Stimulated activated CD4-positive, alpha-beta T cell treated with anti-CD3 and anti-CD28 coated beads, Interleukin-12 subunit alpha, Interleukin-12 subunit beta, amount 100 ng/mL, for 48 hours (primary cell): ENCODE data around the gene KDM8.
"Not testable (repeated sequence)": the region's sequence is repeated elsewhere in the genome, so short reads cannot be mapped to it uniquely, and the experiment has no call there.

Source experiments
- DNase-seq, 3 donors: peaks; one replicate each; pipeline ENCODE4 v3.0.0-alpha.2; 2020; ENCODE audit warnings: low read depth in 2 of 3, low spot score in 1 of 3

The KDM8 gene

GRCh38 chr16:27190316-27190871 lies 12.9 kb upstream of the KDM8 start:
- no peak for DNase-seq

- no peak for DNase-seq
These were observed 11.9 kb upstream of the KDM8 start for GRCh38 chr16:27191352-27191924.

- DNase-seq = no peak
These were observed 9.9 kb upstream of the KDM8 start for GRCh38 chr16:27193300-27193990.

- DNase-seq = no peak
These were observed 8.1 kb upstream of the KDM8 start for GRCh38 chr16:27195076-27195741.

GRCh38 chr16:27195941-27196595 lies 7.3 kb upstream of the KDM8 start:
- no peak for DNase-seq

- DNase-seq = no peak
These were observed 6.3 kb upstream of the KDM8 start for GRCh38 chr16:27197004-27197403.

GRCh38 chr16:27198451-27199234 lies 4.7 kb upstream of the KDM8 start:
- no peak for DNase-seq

GRCh38 chr16:27199235-27199586 lies 4.1 kb upstream of the KDM8 start:
- DNase-seq = no peak

- DNase-seq = no peak
These were observed 3.6 kb upstream of the KDM8 start for GRCh38 chr16:27199736-27200135.

GRCh38 chr16:27200914-27201313 lies 2.4 kb upstream of the KDM8 start:
- not testable (repeated sequence) for DNase-seq

GRCh38 chr16:27202923-27203506 lies 311 bp upstream of the KDM8 start:
- peak in 2 of 3 donors; percentile 81 to 86 for DNase-seq

- DNase-seq = no peak
These were observed 1.1 kb downstream of the KDM8 start for GRCh38 chr16:27204312-27204915.

GRCh38 chr16:27205423-27206065 lies 2.2 kb downstream of the KDM8 start:
- DNase-seq = no peak

- not testable (repeated sequence) for DNase-seq
These were observed 3.8 kb downstream of the KDM8 start for GRCh38 chr16:27207121-27207520.

GRCh38 chr16:27208081-27208680 lies 4.9 kb downstream of the KDM8 start:
- no peak for DNase-seq

GRCh38 chr16:27208796-27209195 lies 5.5 kb downstream of the KDM8 start:
- no peak for DNase-seq

- no peak for DNase-seq
These were observed 6.3 kb downstream of the KDM8 start for GRCh38 chr16:27209591-27209990.

- DNase-seq = no peak
These were observed 6.8 kb downstream of the KDM8 start for GRCh38 chr16:27210174-27210573.

GRCh38 chr16:27211026-27211425 lies 7.7 kb downstream of the KDM8 start:
- no peak for DNase-seq
